ENCODE results near the gene CASS4. TPM values are rescaled to one million over a fixed set of nuclear protein-coding genes. Genes with fewer than 3 reads are reported as not detected.

Gene CASS4, protein sequence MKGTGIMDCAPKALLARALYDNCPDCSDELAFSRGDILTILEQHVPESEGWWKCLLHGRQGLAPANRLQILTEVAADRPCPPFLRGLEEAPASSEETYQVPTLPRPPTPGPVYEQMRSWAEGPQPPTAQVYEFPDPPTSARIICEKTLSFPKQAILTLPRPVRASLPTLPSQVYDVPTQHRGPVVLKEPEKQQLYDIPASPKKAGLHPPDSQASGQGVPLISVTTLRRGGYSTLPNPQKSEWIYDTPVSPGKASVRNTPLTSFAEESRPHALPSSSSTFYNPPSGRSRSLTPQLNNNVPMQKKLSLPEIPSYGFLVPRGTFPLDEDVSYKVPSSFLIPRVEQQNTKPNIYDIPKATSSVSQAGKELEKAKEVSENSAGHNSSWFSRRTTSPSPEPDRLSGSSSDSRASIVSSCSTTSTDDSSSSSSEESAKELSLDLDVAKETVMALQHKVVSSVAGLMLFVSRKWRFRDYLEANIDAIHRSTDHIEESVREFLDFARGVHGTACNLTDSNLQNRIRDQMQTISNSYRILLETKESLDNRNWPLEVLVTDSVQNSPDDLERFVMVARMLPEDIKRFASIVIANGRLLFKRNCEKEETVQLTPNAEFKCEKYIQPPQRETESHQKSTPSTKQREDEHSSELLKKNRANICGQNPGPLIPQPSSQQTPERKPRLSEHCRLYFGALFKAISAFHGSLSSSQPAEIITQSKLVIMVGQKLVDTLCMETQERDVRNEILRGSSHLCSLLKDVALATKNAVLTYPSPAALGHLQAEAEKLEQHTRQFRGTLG
- total RNA-seq = 0.14 and 0.16 TPM in 2 replicates
- long read RNA-seq = 0 reads

DNA sequence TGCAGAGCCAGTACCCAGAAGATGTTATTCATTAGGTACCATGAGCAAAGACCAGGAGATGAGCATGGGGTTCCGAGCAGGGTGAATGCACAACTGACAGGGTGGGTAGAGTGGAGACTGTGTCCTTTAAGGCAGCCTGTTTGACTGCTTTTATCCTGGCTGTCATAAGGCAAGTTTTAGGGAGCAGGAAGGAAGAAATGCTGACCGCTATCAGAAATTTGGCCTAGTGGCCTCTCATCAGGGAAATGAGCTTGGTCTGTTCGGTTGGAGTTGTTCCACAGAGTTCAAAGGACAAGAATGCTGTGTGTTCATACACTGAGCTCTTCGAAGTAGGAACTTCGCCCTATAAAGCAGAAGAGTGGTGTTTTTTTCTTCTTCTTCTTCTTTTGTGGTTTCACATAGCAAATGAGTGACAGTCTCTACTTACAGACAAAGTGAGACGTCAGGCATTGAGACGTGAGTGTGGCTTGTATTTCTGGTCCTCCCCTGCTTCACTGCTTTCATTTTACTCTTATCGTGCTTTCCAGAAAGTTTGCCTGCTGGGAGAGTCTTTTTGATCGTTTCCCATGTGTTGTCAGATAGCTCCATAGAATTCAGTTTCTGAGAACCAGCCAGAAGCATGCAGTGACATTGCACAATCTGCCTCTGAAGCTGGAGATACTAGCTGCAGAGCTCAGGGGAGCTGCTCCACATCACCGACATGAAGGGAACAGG is at the start of gene CASS4:
Gene CASS4, plus strand, starts transcription at position 502 of the 714 bp plus-strand sequence. Its CDS starts 199 bp downstream, at position 701.
- H3K27ac Mint-ChIP-seq (ENCODE audit: unreplicated experiment) = peak within 1 kb of the TSS; percentile 36
- no peaks in the 10 kb centered on the region for H3K9me3 Mint-ChIP-seq
- no peak for DNase-seq (ENCODE audit: low read depth, low spot score)
- H3K4me3 Mint-ChIP-seq = no peak within 1 kb of the TSS
- H3K27me3 Mint-ChIP-seq (ENCODE audit: low read depth) = no peaks in the 10 kb centered on the region
- peaks cover 2% of the 10 kb centered on the region for H3K36me3 Mint-ChIP-seq (ENCODE audit: low read depth)
- TF ChIP-seq, protein P1, sequence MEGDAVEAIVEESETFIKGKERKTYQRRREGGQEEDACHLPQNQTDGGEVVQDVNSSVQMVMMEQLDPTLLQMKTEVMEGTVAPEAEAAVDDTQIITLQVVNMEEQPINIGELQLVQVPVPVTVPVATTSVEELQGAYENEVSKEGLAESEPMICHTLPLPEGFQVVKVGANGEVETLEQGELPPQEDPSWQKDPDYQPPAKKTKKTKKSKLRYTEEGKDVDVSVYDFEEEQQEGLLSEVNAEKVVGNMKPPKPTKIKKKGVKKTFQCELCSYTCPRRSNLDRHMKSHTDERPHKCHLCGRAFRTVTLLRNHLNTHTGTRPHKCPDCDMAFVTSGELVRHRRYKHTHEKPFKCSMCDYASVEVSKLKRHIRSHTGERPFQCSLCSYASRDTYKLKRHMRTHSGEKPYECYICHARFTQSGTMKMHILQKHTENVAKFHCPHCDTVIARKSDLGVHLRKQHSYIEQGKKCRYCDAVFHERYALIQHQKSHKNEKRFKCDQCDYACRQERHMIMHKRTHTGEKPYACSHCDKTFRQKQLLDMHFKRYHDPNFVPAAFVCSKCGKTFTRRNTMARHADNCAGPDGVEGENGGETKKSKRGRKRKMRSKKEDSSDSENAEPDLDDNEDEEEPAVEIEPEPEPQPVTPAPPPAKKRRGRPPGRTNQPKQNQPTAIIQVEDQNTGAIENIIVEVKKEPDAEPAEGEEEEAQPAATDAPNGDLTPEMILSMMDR (conservative IDR thresholded peaks at IDR 0.05) = no peak
- peaks cover 14% of the 10 kb centered on the region for H3K4me1 Mint-ChIP-seq

DNA sequence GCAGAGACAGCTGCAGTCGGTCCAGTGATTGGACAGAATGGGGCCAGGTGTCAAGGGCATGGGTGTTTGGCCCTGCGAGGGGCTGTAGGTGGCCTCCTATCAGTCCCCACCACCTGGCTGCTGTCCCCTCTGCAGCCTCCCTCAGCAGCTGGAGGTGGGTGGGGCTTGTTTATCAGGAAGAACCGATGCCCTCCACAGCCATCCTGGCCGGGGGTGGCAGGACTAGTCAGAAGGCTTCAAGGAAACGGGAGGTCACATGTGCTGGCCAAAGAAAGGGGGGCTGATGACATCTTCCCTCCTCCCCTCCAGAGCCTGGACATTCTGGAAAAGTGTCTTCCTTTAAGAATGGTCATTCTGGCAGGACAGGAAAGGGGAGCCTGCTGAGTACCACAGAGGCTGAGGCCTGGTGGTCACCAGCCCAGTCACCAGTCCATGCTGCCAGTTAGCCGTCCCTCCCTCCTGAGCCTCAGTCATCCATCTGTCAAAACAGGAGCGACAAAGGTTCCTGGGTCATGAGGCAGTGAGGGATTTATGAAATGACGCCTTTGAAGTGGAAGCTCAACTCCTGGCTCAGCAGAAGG is 49.1 kb upstream of the CASS4 start:
- Mint-ChIP-seq H3K27ac (ENCODE audit: unreplicated experiment) (no peak overlapping the region), H3K9me3 (no peaks in the 10 kb centered on the region), H3K4me3 (no peak overlapping the region), H3K36me3 (ENCODE audit: low read depth) (peaks cover 3% of the 10 kb centered on the region), H3K4me1 (peaks cover 27% of the 10 kb centered on the region), H3K27me3 (ENCODE audit: low read depth) (no peaks in the 10 kb centered on the region)
- DNase-seq (ENCODE audit: low read depth, low spot score) = no peak
- TF ChIP-seq, protein P1 (conservative IDR thresholded peaks at IDR 0.05) = no peak

DNA sequence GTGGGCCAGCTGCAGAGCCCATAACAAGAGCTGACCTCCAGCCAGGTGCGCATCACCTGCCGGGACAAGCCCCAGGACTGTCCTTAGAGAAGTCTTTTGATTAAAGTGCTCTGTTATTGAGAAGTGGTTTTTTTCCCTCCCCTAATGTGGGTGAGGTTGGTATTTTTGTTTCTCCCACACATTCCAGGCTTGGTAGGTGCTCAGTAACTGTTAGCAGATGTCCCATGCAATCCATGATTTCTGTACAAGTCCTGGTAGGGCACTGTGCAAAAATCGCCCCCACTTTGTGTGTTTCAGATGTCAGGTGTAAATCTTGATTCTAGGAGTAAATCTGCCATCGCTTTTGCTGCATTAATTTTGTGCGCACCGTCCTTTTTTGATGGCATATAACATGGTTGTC is 48.6 kb upstream of the CASS4 start:
- TF ChIP-seq, protein P1 (conservative IDR thresholded peaks at IDR 0.05) = no peak
- Mint-ChIP-seq H3K27me3 (ENCODE audit: low read depth) (no peaks in the 10 kb centered on the region), H3K4me1 (peaks cover 26% of the 10 kb centered on the region), H3K4me3 (no peak overlapping the region), H3K9me3 (no peaks in the 10 kb centered on the region), H3K27ac (ENCODE audit: unreplicated experiment) (no peak overlapping the region), H3K36me3 (ENCODE audit: low read depth) (peaks cover 3% of the 10 kb centered on the region)
- DNase-seq (ENCODE audit: low read depth, low spot score) = no peak

DNA sequence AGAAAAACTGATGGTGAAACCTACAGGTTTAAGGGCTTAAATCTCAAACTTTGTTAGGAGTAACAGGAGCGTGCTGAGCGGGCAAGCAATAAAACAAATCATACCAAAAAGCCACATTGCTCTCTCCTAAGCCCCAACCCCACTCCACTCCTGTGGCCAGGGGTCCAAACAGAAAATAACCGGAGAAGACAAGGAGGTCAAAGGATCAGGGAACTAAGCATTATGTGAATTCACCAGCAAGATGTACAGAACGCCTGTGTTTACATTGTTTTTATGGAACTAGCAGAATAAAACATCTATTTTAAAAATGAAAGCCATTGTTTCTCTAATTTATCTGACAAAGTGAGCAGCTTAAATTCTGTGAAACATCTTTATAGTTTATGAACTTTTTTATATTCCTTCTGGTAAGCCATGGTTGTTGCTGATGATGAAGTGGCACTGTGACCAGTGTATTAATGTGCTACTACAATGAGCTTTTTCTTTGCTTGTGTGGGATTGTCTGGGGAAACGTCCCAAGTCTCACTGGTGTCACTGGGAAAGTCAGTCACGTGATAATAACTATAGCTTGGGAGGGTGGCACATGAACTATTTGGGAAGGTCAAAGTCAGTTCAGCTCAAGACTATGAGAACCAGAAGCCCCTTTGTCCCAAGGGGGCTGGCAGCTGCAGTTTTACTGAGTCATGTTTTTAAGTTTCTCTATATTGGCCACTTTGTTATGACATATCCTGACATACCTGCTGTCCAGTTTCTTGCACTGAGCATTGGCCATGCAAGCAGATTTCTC is 43.5 kb upstream of the CASS4 start:
- peaks cover 17% of the 10 kb centered on the region for H3K36me3 Mint-ChIP-seq (ENCODE audit: low read depth)
- H3K27me3 Mint-ChIP-seq (ENCODE audit: low read depth) = no peaks in the 10 kb centered on the region
- peaks cover 8% of the 10 kb centered on the region for H3K4me1 Mint-ChIP-seq
- TF ChIP-seq, protein P1 (conservative IDR thresholded peaks at IDR 0.05) = no peak
- no peak overlapping the region for H3K27ac Mint-ChIP-seq (ENCODE audit: unreplicated experiment)
- no peaks in the 10 kb centered on the region for H3K9me3 Mint-ChIP-seq
- peak overlapping the region; percentile 21 for H3K4me3 Mint-ChIP-seq
- DNase-seq (ENCODE audit: low read depth, low spot score) = no peak

Data from neural crest cell (in vitro differentiated cells).